ENCODE results near the gene GLTP.
A peak's percentile ranks its signal among the peaks of the same experiment; 100 is the strongest.
"Not testable (repeated sequence)": the region's sequence is repeated elsewhere in the genome, so short reads cannot be mapped to it uniquely, and the experiment has no call there.

Gene GLTP

DNA sequence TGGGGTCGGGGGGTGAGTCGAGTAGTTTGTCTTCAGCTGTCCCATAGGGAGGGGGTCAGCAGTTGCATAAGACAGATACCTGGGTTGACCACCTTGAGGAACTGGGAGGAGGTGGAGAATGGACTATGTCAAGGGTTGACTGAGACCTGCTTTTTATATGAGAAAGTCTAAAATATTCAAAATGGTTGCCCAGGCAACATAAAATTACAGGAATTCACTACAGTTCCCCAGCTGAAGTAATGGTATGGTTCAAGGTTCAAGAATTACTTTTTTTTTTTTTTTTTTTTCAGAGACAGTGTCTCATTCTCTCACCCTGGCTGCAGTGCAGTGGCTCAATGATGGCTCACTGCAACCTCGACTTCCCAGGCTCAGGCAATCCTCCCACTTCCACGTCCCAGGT, 14.6 kb upstream of the GLTP start:
- no peak for DNase-seq (ENCODE audit: low read depth)
- TF ChIP-seq, protein P1, sequence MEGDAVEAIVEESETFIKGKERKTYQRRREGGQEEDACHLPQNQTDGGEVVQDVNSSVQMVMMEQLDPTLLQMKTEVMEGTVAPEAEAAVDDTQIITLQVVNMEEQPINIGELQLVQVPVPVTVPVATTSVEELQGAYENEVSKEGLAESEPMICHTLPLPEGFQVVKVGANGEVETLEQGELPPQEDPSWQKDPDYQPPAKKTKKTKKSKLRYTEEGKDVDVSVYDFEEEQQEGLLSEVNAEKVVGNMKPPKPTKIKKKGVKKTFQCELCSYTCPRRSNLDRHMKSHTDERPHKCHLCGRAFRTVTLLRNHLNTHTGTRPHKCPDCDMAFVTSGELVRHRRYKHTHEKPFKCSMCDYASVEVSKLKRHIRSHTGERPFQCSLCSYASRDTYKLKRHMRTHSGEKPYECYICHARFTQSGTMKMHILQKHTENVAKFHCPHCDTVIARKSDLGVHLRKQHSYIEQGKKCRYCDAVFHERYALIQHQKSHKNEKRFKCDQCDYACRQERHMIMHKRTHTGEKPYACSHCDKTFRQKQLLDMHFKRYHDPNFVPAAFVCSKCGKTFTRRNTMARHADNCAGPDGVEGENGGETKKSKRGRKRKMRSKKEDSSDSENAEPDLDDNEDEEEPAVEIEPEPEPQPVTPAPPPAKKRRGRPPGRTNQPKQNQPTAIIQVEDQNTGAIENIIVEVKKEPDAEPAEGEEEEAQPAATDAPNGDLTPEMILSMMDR (IDR thresholded peaks at IDR 0.05; ENCODE audit: low read depth, low read length, missing control alignments): no peak
- H3K4me3 ChIP-seq (ENCODE audit: low read depth, low read length): no peak overlapping the region

DNA sequence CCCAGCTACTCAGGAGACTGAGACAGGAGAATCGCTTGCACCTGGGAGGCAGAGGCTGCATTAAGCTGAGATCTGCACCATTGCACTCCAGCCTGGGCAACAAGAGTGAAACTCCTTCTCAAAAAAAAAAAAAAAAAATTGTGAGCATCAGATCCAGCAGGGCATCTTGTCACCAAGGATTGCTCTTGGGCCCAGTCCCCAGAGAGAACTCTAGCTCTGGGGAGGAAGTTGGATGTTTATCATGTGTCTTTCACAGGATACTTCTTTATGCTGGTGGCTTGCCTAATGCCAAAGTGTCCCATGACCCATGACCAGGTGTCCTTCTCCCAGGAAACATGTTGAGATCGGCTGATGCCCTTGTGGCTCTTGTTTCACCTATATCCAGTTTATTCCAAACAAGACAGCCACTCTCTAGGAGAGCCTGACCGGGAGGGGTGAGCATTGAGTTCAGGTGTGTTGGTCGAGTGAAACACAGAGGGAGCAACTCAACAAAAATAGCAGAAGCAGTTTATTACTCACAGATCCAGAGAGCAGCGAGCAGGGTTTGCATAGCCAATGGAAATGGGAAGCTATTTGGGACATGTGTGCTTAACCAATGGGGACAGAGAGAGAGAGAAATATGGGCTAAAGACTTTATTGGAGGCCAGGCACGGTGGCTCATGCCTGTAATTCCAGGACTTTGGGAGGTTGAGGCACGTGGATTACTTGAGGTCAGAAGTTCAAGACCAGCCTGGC, 13.1 kb upstream of the GLTP start:
- no peak for DNase-seq (ENCODE audit: low read depth)
- no peak overlapping the region for H3K4me3 ChIP-seq (ENCODE audit: low read depth, low read length)
- TF ChIP-seq, protein P1 (IDR thresholded peaks at IDR 0.05; ENCODE audit: low read depth, low read length, missing control alignments): no peak

DNA sequence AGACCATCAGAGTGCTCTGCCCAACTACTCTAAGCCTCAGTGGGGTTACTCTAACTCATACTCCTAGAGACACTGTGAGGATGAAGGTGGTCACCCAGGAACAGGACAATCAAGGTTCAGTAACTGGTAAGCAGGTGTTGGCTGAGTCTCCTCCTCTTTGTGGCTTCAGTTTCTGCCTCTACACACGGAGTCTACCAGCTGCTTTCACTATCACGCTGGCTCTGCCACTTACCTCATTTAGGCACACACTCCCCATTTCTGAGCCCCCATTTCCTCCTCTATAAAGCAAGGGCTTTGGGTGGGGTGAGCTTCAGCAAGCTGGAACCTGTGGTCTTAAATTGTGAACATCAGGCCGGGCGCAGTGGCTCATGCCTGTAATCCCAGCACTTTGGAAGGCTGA, 12.4 kb upstream of the GLTP start:
- TF ChIP-seq, protein P1 (IDR thresholded peaks at IDR 0.05; ENCODE audit: low read depth, low read length, missing control alignments): no peak
- peak; percentile 78 for DNase-seq (ENCODE audit: low read depth)

DNA sequence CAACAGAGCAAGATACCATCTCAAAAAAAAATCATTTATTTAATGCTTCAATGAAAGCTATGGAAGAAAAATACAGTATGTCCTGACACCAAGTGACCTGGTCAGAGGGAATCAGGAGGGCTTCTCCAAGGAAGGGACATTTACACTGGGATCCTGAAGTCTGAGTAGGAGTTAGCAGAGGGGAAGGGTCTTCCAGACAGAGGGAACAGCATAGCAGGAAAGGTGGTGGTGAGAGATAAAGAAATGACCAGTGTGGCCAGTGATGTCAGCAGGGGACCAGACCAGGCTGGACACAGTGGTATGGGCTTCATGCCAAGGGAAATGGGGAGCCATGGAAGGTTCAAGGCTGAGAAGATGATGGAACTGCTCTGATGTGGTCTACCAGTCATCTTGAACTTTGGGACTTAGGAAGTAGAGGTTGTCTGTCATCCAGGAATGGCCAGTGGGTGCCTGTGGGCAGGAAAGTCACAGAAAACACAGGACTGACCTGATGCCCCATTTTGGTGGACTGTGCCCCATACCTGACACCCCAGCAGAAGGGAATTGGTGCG, 11.9 kb upstream of the GLTP start:
- TF ChIP-seq, protein P1 (IDR thresholded peaks at IDR 0.05; ENCODE audit: low read depth, low read length, missing control alignments): no peak

More for the DNA sequence above, 12.4 kb upstream of the GLTP start:
- H3K4me3 ChIP-seq (ENCODE audit: low read depth, low read length): no peak overlapping the region

DNA sequence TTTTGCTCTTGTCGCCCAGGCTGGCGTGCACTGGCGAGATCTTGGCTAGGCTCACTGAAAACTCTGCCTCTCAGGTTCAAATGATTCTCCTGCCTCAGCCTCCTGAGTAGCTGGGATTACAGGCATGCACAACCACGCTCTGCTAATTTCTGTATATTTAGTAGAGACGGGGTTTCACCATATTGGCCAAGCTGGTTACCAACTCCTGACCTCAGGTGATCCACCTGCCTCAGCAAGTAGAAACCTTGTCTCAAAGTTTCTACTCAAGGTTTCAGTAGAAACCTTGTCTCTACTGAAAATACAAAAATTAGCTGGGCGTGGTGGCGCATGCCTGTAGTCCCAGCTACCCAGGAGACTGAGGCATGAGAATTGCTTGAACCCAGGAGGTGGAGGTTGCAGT, 11.4 kb upstream of the GLTP start:
- not testable (repeated sequence) for H3K4me3 ChIP-seq (ENCODE audit: low read depth, low read length); DNase-seq (ENCODE audit: low read depth)

More for the DNA sequence above, 11.9 kb upstream of the GLTP start:
- DNase-seq (ENCODE audit: low read depth): no peak
- H3K4me3 ChIP-seq (ENCODE audit: low read depth, low read length): no peak overlapping the region

DNA sequence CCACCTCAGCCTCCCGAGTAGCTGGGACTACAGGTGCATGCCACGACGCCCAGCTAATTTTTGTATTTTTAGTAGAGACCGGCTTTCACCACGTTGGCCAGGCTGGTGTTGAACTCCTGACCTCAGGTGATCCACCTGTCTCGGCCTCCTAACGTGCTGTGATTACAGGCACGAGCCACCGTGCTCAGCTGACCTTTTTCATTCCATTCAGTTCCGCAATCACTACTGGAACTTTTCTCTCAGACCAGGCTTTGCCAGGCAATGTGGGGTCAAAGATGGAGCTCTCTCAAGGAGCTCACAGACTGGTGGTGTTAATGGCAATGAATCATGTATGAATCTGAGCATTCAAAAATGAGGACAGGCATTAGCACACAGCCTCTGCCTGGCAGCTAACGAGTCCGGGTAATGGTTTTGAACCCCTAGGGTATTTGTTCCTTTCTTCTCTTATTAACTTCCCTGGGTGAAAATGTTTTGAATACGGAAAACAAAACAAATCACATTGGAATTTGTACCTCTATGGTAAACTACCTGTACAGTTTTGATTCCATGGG, 10.4 kb upstream of the GLTP start:
- no peak for DNase-seq (ENCODE audit: low read depth)
- H3K4me3 ChIP-seq (ENCODE audit: low read depth, low read length): no peak overlapping the region
- TF ChIP-seq, protein P1 (IDR thresholded peaks at IDR 0.05; ENCODE audit: low read depth, low read length, missing control alignments): no peak

DNA sequence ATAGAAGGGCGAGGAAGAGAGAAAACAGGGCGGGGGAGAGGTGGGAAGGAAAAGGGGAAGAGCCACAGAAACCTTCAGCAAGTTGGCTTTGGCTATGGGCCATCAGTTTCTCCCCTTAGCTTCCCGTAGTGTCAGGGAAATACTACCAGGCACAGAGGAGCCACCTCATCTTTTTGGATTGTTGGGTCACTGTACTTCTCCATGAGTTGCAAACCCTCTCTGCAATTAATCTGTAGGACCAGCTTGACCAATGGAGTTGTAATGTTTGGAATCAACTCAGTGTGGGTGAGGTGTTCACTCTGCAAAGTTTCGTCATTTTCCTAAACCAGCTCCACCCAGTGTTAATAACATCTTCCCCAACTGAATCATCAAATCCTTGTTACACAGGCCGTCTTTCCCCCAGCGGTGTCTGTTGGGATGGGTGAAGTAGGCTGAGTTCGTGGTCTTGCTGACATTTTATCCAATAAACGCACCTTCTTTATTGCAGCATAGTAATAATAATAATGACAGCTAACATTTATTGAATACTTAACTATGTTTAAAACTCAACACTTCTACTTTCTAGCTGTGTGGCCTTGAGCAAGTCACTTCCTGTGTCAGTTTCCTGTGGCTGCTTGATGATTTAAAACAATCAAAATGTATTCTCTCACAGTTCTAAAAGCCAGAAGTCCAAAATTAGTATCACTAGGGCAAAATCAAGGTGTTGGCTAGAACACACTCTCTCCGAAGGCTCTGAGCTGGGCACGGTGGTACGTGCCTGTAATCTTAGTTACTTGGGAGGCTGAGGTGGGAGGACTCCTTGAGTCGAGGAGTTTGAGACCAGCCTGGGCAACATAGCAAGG, 8.1 kb upstream of the GLTP start:
- H3K4me3 ChIP-seq (ENCODE audit: low read depth, low read length): no peak overlapping the region; the same call in 1 of the 2 replicates
- TF ChIP-seq, protein P1 (IDR thresholded peaks at IDR 0.05; ENCODE audit: low read depth, low read length, missing control alignments): no peak
- DNase-seq (ENCODE audit: low read depth): no peak

Measured in GM12864 (cell line).